Measurements from ENCODE around the gene PSMA4.

Gene PSMA4

DNA sequence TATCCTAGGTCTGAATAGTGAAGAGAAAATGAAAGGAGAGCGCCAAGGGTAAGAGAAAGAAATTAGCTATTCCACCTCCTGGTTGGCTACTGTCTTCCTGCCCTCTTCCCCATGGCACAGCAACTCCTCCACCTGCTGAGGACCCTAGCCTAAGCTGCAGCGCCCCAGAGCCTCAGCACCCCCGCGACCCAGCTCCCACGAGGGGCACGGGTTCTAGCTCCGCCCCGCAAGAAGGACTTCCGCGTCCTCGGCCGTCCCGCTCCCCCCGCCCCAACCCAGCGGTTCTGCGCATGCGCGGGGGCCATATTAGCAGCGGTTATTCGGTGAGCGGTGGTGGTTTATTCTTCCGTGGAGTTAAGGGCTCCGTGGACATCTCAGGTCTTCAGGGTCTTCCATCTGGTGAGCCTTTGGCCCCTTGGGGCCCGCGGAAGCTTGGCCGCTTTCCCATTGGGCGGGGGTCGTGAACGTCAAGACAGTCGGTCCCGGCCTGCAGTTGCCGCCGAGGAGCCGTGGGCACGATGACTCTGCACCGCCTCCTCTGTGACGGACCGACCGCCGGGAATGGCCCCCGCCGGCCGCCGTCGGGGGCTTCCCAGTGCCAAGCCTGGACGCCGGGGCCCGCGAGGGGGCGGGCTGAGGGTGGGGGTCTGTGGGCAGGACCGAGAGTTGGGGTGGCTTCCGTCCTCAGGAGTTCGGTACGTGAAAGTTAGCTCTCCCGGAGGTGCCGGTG, at the start of gene PSMA4:
PSMA4 (plus strand) TSS at position 304 of the 730 bp plus-strand sequence. CDS start 1,484 bp downstream, outside the sequence.
- H3K4me3 ChIP-seq (ENCODE audit: low read length) = peak within 1 kb of the TSS; percentile 95
- TF ChIP-seq, protein P1, sequence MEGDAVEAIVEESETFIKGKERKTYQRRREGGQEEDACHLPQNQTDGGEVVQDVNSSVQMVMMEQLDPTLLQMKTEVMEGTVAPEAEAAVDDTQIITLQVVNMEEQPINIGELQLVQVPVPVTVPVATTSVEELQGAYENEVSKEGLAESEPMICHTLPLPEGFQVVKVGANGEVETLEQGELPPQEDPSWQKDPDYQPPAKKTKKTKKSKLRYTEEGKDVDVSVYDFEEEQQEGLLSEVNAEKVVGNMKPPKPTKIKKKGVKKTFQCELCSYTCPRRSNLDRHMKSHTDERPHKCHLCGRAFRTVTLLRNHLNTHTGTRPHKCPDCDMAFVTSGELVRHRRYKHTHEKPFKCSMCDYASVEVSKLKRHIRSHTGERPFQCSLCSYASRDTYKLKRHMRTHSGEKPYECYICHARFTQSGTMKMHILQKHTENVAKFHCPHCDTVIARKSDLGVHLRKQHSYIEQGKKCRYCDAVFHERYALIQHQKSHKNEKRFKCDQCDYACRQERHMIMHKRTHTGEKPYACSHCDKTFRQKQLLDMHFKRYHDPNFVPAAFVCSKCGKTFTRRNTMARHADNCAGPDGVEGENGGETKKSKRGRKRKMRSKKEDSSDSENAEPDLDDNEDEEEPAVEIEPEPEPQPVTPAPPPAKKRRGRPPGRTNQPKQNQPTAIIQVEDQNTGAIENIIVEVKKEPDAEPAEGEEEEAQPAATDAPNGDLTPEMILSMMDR (IDR thresholded peaks at IDR 0.05; ENCODE audit: insufficient read depth, low read depth, low read length, missing control alignments) = peak; percentile 2
- DNase-seq (ENCODE audit: low read depth) = peak; percentile 79

DNA sequence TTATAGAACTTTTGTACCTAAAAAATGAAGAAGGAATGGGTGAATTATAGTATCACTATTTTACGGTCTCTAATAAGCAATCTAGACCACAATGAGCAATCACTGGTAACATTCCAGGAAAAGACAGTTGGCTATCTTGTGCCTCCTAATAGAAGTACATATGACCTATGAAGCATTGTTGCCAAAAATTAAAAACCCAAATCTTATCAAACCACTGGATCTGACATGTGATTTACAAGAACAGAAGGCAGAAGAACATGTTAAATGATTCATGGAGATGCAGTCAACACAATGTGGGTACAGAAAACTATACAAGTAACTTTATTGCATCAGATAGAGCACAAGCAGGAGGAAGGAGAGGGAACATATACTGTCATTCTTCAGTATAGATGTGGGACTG, 47.4 kb upstream of the PSMA4 start:
- TF ChIP-seq, protein P1 (IDR thresholded peaks at IDR 0.05; ENCODE audit: insufficient read depth, low read depth, low read length, missing control alignments) = no peak
- DNase-seq (ENCODE audit: low read depth) = no peak
- no peak overlapping the region for H3K4me3 ChIP-seq (ENCODE audit: low read length)

DNA sequence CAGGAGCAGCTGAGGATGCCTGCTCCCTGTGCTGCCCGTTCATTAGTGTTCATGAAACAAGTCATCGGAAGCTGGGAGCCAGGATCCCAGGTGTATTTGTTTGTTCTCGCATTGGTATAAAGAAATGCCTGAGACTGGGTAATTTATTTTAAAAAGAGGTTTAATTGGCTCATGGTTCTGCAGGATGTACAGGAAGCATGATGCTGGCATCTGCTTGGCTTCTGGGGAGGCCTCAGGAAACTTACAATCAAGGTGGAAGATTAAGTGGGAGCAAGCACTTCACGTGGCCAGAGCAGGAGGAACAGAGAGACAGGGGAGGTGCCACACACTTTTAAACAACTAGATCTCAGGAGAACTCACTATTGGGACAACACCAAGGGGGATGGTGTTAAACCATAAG, 38.4 kb upstream of the PSMA4 start:
- DNase-seq (ENCODE audit: low read depth) = no peak
- no peak overlapping the region for H3K4me3 ChIP-seq (ENCODE audit: low read length)

DNA sequence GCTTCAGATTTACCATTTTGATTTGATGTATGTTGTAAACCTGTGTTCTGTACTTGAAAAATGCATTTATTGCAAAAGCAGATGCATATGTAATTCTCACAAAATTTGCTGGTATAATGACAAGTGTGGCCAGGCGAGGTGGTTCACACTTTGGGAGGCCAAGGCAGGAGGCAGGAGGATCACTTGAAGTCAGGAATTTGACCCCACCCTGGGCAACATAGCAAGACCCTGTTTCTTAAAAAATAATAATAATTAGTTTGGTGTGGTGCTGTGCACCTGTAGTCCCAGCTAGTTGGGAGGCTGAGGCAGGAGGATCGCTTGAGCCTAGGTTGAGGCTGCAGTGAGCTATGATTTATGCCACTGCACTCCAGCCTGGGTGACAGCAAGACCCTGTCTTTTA, 37.6 kb upstream of the PSMA4 start:
- no peak overlapping the region for H3K4me3 ChIP-seq (ENCODE audit: low read length)
- no peak for DNase-seq (ENCODE audit: low read depth)
- TF ChIP-seq, protein P1 (IDR thresholded peaks at IDR 0.05; ENCODE audit: insufficient read depth, low read depth, low read length, missing control alignments) = no peak

More for the DNA sequence above, 38.4 kb upstream of the PSMA4 start:
- TF ChIP-seq, protein P1 (IDR thresholded peaks at IDR 0.05; ENCODE audit: insufficient read depth, low read depth, low read length, missing control alignments) = no peak

DNA sequence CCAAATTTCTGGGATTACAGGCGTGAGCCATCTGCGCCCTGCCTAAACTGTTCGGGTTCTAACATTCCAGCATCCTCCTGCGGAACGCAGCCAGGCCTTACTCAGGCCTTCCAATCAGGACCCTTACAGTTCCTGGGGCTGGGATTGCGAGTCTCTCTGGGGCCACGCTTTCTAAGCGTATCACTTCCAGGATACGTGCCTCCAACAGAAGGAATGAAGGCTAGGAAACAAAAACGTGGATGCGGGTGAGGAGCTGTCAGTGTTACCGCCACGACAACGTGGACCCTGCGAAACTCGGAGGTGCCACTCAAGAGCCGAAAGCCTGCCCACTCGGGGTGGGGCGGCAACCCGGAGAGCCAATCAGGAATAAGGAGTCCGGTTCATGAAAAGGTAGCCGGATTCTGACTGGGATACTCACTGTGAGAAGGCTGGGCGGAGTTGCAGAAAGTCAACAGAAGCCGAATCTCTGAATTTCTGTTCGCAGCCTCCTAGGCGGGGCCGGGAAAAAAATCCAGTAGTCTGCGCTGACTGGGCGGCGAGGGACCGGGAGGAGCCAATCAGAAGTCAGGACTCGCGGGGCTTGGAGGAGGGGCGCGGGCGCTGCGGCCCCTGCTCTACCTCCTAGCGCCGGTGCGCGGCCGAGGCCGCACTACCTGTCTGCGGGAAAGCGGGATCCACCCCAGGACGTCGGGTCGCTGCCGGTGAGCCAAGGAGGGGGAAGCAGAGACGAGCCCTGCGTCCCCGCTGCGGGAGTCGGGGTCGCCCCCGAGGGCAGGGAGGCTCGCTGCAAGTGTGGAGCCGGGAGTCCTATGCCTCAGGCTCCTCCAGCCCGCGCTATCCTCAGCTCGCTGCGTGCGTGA, 33.0 kb upstream of the PSMA4 start, which contains the start of gene HYKK:
HYKK (plus strand) TSS at position 607 of the 860 bp plus-strand sequence. CDS start 5,512 bp downstream, outside the sequence.
- peak; percentile 99 for DNase-seq (ENCODE audit: low read depth)
- TF ChIP-seq, protein P1 (IDR thresholded peaks at IDR 0.05; ENCODE audit: insufficient read depth, low read depth, low read length, missing control alignments) = no peak
- peak within 1 kb of the TSS; percentile 81 for H3K4me3 ChIP-seq (ENCODE audit: low read length)

DNA sequence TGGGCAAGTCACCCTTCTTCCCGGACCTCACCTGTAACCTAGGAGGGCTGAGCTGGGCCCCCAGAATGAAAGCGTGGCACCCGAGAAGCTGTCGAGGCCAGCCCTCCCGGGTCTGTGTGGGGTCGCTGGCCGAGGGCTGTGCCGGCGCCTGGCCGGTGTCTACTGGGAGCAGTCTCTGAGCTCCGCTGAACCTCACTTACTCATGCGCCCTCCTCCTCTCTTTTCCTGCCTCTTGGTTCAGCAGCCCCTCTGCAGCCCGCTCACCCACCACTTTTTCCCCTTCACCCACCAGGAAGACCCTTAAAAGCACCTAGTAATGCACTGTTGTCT, 32.4 kb upstream of the PSMA4 start:
- DNase-seq (ENCODE audit: low read depth) = no peak
- TF ChIP-seq, protein P1 (IDR thresholded peaks at IDR 0.05; ENCODE audit: insufficient read depth, low read depth, low read length, missing control alignments) = no peak
- H3K4me3 ChIP-seq (ENCODE audit: low read length) = peak overlapping the region; percentile 81
